ENCODE results near the gene DAPK1. TPM values are rescaled to one million over a fixed set of nuclear protein-coding genes. Genes with fewer than 3 reads are reported as not detected.

Gene DAPK1
- total RNA-seq, 1 donor from 2014 or later = 168 TPM

GRCh38 chr9:87706066-87706739 lies 208.5 kb downstream of the DAPK1 start:
- DNase-seq (no peak), ATAC-seq (peak; percentile 7)
- TF ChIP-seq, protein P1, sequence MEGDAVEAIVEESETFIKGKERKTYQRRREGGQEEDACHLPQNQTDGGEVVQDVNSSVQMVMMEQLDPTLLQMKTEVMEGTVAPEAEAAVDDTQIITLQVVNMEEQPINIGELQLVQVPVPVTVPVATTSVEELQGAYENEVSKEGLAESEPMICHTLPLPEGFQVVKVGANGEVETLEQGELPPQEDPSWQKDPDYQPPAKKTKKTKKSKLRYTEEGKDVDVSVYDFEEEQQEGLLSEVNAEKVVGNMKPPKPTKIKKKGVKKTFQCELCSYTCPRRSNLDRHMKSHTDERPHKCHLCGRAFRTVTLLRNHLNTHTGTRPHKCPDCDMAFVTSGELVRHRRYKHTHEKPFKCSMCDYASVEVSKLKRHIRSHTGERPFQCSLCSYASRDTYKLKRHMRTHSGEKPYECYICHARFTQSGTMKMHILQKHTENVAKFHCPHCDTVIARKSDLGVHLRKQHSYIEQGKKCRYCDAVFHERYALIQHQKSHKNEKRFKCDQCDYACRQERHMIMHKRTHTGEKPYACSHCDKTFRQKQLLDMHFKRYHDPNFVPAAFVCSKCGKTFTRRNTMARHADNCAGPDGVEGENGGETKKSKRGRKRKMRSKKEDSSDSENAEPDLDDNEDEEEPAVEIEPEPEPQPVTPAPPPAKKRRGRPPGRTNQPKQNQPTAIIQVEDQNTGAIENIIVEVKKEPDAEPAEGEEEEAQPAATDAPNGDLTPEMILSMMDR (IDR thresholded peaks at IDR 0.05) = no peak
- Histone ChIP-seq H3K4me3 (no peak overlapping the region), H3K4me1 (no peaks in the 10 kb centered on the region), H3K36me3 (peaks cover 65% of the 10 kb centered on the region), H3K27ac (no peak overlapping the region), H3K9me3 (no peaks in the 10 kb centered on the region), H3K27me3 (no peaks in the 10 kb centered on the region)
- intact Hi-C loops (cut with DNase I) = no loop called here

DNA sequence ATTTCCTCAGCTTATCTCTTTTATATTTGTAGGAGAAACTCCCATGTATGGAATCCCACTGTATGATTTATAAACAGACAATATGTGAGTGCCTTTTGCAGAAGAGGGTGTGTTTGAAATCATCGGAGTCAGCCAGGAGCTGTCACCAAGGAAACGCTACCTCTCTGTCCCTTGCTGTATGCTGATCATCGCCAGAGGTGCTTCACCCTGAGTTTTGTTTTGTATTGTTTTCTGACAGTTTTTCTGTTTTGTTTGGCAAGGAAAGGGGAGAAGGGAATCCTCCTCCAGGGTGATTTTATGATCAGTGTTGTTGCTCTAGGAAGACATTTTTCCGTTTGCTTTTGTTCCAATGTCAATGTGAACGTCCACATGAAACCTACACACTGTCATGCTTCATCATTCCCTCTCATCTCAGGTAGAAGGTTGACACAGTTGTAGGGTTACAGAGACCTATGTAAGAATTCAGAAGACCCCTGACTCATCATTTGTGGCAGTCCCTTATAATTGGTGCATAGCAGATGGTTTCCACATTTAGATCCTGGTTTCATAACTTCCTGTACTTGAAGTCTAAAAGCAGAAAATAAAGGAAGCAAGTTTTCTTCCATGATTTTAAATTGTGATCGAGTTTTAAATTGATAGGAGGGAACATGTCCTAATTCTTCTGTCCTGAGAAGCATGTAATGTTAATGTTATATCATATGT lies 210.3 kb downstream of the DAPK1 start:
- Histone ChIP-seq H3K9me3 (no peaks in the 10 kb centered on the region), H3K27me3 (no peaks in the 10 kb centered on the region), H3K4me3 (no peak overlapping the region), H3K4me1 (peaks cover 14% of the 10 kb centered on the region), H3K36me3 (peaks cover 50% of the 10 kb centered on the region), H3K27ac (no peak overlapping the region)
- intact Hi-C loops (cut with DNase I) = no loop called here
- DNase-seq (no peak), ATAC-seq (no peak)
- TF ChIP-seq, protein P1 (IDR thresholded peaks at IDR 0.05) = no peak

- ATAC-seq = no peak
- H3K27me3 ChIP-seq = no peaks in the 10 kb centered on the region
- TF ChIP-seq, protein P1 (IDR thresholded peaks at IDR 0.05) = no peak
- H3K27ac ChIP-seq = no peak overlapping the region
- H3K36me3 ChIP-seq = peaks cover 44% of the 10 kb centered on the region
- no peaks in the 10 kb centered on the region for H3K9me3 ChIP-seq
- intact Hi-C loops (cut with DNase I) = no loop called here
- H3K4me3 ChIP-seq = no peak overlapping the region
- DNase-seq = no peak
- peaks cover 14% of the 10 kb centered on the region for H3K4me1 ChIP-seq
These were observed 210.9 kb downstream of the DAPK1 start for GRCh38 chr9:87708546-87708945.

DNA sequence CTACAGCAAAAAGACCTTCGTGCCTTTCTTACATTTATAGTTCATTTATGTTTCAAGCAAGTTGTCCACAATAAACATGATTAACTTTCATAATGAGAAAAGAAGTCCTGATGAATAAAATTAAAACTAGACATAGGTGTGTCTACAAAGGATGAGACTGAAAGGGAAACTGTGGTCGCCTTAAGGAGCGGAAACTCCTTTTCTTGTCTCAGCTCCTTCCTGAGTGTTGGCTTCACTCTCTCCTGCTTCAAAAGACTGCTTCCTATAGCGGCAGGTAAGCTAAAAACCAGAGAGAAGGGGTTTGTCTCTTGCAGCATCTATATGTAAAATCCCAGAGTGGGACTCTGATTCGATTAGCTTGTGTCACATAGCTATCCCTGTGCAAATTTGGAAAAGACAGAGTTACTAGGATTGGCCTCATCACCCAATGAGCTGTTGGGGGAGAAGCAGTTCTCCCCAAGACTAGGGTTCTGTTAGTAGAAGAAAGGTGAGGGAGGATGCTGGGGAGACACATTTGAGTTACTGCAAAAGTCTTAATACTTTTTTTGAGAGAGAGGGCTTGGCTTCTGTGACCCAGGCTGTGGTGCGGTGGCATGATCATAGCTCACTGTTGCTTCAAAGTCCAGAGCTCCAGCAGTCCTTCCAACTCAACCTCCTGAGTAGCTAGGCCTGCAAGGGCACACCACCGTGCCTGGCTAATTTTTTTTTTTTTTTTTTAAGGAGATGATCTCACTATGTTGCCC lies 211.5 kb downstream of the DAPK1 start:
- ATAC-seq (no peak), DNase-seq (no peak)
- no peaks in the 10 kb centered on the region for H3K27me3 ChIP-seq
- peaks cover 14% of the 10 kb centered on the region for H3K4me1 ChIP-seq
- no peak overlapping the region for H3K4me3 ChIP-seq
- TF ChIP-seq, protein P1 (IDR thresholded peaks at IDR 0.05) = no peak
- H3K27ac ChIP-seq = no peak overlapping the region
- H3K36me3 ChIP-seq = peaks cover 38% of the 10 kb centered on the region
- no peaks in the 10 kb centered on the region for H3K9me3 ChIP-seq
- intact Hi-C loops (cut with DNase I) = no loop called here

GRCh38 chr9:87710443-87710842 lies 212.8 kb downstream of the DAPK1 start:
- Histone ChIP-seq H3K4me3 (no peak overlapping the region), H3K9me3 (no peaks in the 10 kb centered on the region), H3K27ac (no peak overlapping the region), H3K36me3 (peaks cover 33% of the 10 kb centered on the region), H3K27me3 (no peaks in the 10 kb centered on the region), H3K4me1 (peaks cover 19% of the 10 kb centered on the region)
- intact Hi-C loops (cut with DNase I) = no loop called here
- ATAC-seq = no peak
- no peak for DNase-seq
- TF ChIP-seq, protein P1 (IDR thresholded peaks at IDR 0.05) = no peak

Measured in upper lobe of right lung (tissue), 1 donor.